NB4 (cell line): ENCODE measurements around the gene XRCC5.
"Not testable (repeated sequence)": the region's sequence is repeated elsewhere in the genome, so short reads cannot be mapped to it uniquely, and the experiment has no call there.

ENCODE experiments used
- DNase-seq: peaks from one replicate; pipeline ENCODE4 v3.0.0; 2010; ENCODE audit warnings: low read depth
- H3K4me3 ChIP-seq: one replicate; pipeline ENCODE4 v1.5.1; 2011; ENCODE audit warnings: mild to moderate bottlenecking, low read depth, low read length, moderate library complexity
- MYC ChIP-seq: IDR thresholded peaks from 2 replicates; pipeline ENCODE4 v1.6.1; 2011; ENCODE audit warnings: low read depth, low read length
- POLR2A ChIP-seq: IDR thresholded peaks from 2 replicates; pipeline ENCODE4 v1.6.1; 2011; ENCODE audit warnings: mild to moderate bottlenecking; ENCODE audit not compliant: insufficient read length; ENCODE audit errors: extremely low read depth
- TF ChIP-seq, protein P1 (sequence below): IDR thresholded peaks from one replicate; pipeline ENCODE4 v1.5.1; 2012; ENCODE audit warnings: low read depth, low read length
- TF ChIP-seq, protein P2 (sequence below): IDR thresholded peaks from 2 replicates; pipeline ENCODE4 v1.6.1; 2011; ENCODE audit warnings: low read depth, low read length

The XRCC5 gene

DNA sequence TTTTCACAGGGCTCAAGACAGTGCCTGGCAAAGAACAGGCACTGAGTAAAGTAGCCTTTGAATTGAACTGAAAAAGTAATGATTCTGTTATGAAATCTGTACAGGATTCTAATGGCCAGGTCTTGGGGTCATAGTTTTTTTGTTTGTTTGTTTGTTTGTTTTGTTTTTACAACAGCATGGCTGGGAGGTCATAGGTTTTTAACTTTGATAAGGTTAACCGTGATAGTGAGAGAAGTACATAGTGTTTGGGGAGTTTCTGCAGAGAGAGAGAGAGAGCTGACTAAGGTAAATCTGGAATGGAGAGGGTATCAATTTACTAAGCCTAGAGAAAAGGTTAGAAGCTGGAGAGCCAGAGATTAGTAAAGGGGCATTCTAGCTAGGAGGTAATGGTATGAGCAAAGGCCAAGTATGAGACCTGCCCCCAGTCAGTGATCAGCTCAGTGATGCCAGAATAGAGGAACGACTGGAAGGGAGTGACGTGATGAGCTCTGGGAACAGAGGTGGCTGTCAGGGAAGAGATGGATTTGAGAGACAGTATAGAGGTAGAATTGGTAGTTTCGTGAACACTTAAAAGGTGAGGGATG lies 25.9 kb downstream of the XRCC5 start:
- TF ChIP-seq, protein P1, sequence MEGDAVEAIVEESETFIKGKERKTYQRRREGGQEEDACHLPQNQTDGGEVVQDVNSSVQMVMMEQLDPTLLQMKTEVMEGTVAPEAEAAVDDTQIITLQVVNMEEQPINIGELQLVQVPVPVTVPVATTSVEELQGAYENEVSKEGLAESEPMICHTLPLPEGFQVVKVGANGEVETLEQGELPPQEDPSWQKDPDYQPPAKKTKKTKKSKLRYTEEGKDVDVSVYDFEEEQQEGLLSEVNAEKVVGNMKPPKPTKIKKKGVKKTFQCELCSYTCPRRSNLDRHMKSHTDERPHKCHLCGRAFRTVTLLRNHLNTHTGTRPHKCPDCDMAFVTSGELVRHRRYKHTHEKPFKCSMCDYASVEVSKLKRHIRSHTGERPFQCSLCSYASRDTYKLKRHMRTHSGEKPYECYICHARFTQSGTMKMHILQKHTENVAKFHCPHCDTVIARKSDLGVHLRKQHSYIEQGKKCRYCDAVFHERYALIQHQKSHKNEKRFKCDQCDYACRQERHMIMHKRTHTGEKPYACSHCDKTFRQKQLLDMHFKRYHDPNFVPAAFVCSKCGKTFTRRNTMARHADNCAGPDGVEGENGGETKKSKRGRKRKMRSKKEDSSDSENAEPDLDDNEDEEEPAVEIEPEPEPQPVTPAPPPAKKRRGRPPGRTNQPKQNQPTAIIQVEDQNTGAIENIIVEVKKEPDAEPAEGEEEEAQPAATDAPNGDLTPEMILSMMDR: no peak
- no peak for TF ChIP-seq POLR2A
- TF ChIP-seq, protein P2, sequence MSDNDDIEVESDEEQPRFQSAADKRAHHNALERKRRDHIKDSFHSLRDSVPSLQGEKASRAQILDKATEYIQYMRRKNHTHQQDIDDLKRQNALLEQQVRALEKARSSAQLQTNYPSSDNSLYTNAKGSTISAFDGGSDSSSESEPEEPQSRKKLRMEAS: no peak
- TF ChIP-seq MYC: no peak
- DNase-seq: no peak
- H3K4me3 ChIP-seq: no peak overlapping the region

DNA sequence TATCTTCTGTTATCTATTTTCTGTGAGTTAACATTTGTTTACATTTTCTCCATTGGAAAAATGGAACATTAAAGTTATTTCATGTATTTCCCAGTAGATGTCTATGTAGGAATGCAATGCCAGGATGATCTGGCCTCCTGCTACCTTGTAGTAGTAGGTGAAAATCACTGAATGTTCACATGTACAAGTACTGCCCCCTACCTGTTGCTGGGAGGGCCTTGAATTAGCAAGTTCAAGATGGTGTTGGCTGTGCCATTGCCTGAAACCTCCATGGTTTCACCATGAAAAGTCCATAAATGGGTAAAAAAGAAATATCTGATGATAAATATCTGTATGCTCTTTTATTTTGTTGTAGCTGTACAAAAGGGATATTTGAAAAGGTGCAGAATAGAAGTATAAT lies 30.7 kb downstream of the XRCC5 start:
- no peak overlapping the region for H3K4me3 ChIP-seq
- no peak for TF ChIP-seq POLR2A
- TF ChIP-seq, protein P2: no peak
- no peak for TF ChIP-seq MYC
- TF ChIP-seq, protein P1: peak; percentile 44
- peak; percentile 37 for DNase-seq

DNA sequence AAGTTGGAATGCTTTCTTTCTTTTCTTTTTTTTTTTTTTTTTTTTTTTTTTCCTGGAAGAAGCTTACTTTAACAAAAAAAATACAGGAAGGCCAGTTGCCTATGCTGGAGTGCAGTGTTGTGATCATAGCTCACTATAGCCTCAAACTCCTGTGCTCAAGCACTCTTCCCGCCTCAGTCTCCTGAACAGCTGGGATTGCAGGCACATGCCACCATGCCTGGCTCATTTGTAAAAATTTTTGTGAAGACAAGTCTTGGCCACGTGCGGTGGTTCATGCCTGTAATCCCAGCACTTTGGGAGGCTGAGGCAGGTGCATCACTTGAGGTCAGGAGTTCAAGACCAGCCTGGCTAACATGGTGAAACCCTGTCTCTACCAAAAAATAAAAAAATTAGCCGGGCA lies 32.4 kb downstream of the XRCC5 start:
- not testable (repeated sequence) for H3K4me3 ChIP-seq, DNase-seq

DNA sequence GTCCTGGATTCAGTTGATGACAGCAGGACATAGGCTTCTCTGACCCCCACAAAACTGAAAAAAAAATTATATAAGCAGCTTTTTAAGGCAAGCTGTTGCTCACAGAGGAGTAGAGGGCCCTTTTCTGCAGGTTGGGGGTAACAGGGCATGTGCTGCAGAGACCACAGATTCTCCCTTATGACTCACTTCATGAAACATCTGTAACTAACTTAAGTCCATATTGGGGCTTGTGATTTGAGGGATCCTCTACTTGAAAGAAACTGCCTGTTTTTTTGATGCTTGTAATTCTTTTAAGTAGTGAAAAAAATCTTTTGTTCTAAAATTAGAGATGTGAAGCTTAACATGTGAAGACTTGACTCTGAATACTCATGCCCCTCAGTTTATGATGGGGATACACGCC lies 33.4 kb downstream of the XRCC5 start:
- TF ChIP-seq POLR2A (no peak), MYC (no peak)
- TF ChIP-seq, protein P1: no peak
- TF ChIP-seq, protein P2: no peak
- no peak for DNase-seq
- no peak overlapping the region for H3K4me3 ChIP-seq

DNA sequence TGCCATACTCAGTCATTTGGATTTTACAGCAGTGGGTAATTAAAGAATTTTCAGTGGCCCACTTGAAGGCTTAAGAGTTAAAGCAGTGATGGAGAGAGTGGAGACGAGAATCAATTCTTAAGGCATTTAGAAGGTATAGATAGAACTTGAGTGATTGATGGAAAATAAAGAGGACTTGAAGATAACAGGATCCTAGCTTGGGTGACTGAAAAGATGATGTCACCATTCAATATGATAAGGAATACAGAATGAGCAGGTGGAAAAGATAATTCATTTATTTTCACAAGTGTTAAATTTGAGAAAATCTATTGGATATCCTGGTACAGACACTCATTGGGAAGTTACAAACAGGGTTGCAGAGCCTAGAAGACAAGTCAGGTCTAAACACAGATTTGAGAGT lies 35.2 kb downstream of the XRCC5 start:
- TF ChIP-seq POLR2A: no peak
- no peak for TF ChIP-seq MYC
- TF ChIP-seq, protein P1: no peak
- TF ChIP-seq, protein P2: no peak

DNA sequence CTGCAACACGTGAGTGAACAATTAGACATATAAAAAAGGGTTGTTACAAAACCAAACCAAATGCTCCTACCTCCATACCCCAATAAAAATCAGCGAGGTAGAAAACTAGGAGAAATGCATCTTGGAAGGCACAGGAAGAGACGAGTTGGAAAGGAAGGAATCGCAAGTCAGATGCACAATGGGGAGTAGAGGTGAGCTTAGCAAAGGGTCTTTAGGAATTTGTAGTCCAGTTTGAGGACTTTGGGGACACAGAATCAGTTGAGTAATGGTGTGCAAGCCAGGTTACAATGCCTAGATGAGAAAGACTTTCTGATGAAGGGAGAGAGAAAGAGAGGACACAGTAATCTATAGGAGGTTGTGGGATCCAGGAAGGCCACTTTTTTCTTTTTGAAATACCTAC lies 35.7 kb downstream of the XRCC5 start:
- TF ChIP-seq, protein P2: no peak
- no peak for TF ChIP-seq POLR2A
- no peak for TF ChIP-seq MYC
- TF ChIP-seq, protein P1: no peak
- no peak for DNase-seq
- H3K4me3 ChIP-seq: no peak overlapping the region

More for the DNA sequence above, 35.2 kb downstream of the XRCC5 start:
- no peak for DNase-seq
- H3K4me3 ChIP-seq: no peak overlapping the region
